Measurements from ENCODE around the gene SNRPD2. TPM values are rescaled to one million over a fixed set of nuclear protein-coding genes. Genes with fewer than 3 reads are reported as not detected.

SNRPD2 gene
- polyA plus RNA-seq, 1 experiment, result 531 TPM

DNA sequence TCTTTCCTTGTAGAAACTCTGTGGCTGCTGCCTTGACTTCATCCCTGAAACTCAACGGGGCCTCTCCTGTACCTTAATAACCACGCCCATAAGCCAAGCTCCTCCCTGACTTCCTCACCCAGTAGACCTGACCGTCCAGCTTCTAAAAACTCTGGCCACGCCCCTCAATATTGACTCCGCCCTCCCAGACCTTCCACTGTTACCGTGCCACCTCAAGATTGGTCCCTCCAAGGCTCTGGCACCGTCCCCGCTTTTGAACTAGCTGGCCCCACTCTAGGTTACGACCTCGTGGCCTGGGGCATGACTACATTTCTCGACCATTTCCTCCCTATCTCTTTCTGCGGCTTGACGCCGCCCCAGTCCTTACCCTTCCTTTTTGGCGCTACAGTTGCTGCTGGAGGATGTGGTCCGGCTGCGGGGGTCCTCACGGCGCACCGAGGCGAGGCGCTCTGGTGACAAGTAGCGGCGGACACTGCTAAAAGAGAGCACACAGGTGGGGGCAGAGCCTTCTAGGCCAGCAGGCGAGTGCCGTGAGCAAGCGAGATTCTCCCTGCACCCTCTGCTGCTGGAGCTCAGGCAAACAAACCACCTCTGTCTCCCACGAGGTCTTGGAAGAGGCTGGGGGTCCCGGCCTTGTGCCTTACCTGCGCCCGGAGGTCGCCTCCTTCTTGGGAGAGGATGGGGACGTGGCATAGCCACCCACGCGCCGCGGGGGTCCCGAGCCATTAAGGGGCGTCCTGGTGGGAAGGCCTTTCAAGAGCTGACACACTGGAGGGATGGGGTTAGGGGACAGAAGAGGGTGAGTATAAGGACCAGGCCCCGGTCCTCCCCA lies 50.3 kb downstream of the SNRPD2 start:
- 0 out of 2 replicates have a peak, but pooled peaks have one; percentile 10 for TF ChIP-seq CTCF (IDR thresholded peaks at IDR 0.05; ENCODE audit: low read depth, low read length)
- H3K27me3 ChIP-seq (ENCODE audit: control insufficient read depth, insufficient read depth, low read length), result no peaks in the 10 kb centered on the region
- POLR2A ChIA-PET, result interaction anchor here (0.5 to 1.8 kb wide), 10 partner anchors 9 to 813 kb away, joined by 3 to 11 read pairs (median 3); partner anchors contain the start of gene OPA3
- no peak for DNase-seq (ENCODE audit: low read depth, low spot score)
- peak overlapping the region; percentile 68 for H3K27ac ChIP-seq (ENCODE audit: low read depth, low read length)
- peak overlapping the region; percentile 36 for H3K4me3 ChIP-seq (ENCODE audit: low read depth, low read length)
- CTCF ChIA-PET, result interaction anchor here (0.7 to 3.3 kb wide), 17 partner anchors 8 to 183 kb away, joined by 3 to 25 read pairs (median 5); partner anchors contain the start of gene SIX5
- no peaks in the 10 kb centered on the region; the same call in 1 of the 2 replicates for H3K9me3 ChIP-seq (ENCODE audit: control insufficient read depth, insufficient read depth, low read length)

- H3K27ac ChIP-seq (ENCODE audit: low read depth, low read length), result peak overlapping the region; percentile 31
- CTCF ChIA-PET, result interaction anchor here (2.0 to 3.3 kb wide), 4 partner anchors 27 to 155 kb away, joined by 6 to 25 read pairs (median 14); no protein-coding TSS in a partner anchor
- DNase-seq (ENCODE audit: low read depth, low spot score), result no peak
- H3K4me3 ChIP-seq (ENCODE audit: low read depth, low read length), result no peak overlapping the region
- POLR2A ChIA-PET, result interaction anchor here (0.6 to 1.6 kb wide), 4 partner anchors 9 to 111 kb away, joined by 3 to 11 read pairs (median 3); partner anchors contain the start of gene OPA3
- no peaks in the 10 kb centered on the region; the same call in 1 of the 2 replicates for H3K9me3 ChIP-seq (ENCODE audit: control insufficient read depth, insufficient read depth, low read length)
- no peak for TF ChIP-seq CTCF (IDR thresholded peaks at IDR 0.05; ENCODE audit: low read depth, low read length)
- no peaks in the 10 kb centered on the region for H3K27me3 ChIP-seq (ENCODE audit: control insufficient read depth, insufficient read depth, low read length)
Measured at GRCh38 chr19:45640849-45641273, 50.9 kb downstream of the SNRPD2 start.

DNA sequence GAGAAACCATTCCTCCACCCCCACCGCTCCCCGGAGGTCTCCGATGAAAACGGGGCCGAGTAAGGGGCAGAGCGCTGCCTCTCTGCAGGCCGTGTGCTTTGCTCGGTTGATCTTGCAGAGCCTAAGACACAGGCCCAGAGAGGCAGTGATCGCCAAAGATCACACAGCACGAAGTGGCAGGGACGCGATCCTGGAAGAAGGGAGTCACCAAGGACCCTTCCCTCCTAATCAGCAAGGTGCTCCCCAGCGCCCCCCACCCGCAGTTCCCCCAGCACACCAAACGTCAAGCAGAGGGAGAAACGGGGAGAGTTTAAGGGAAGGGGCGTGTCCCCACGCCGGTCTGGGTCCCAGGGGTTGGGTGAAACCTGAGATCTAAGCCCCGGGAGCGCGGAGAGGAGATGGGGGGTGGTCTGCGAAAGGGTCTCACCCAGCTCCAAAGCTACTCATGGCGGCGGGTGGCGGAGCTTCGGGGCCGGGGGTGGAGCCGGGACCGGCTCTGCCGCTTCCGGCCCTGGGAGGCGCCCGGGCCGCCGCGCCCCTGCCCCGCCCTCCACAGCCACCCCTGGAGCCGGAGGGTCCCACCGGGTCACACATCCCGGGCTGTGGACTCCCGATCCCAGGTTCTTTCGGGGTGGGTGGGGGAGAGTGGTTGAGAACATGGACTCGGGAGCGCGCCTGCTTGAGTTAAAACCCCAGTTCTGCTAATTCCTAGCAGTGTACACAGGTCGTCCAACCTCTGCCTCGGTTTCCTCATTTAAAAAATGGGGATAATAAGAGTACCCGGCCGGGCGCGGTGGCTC lies 52.6 kb downstream of the SNRPD2 start, which contains the start of gene EML2:
TSS of gene EML2 (minus strand) at position 468 of the 800 bp plus-strand sequence. CDS start at position 447, 21 bp downstream.
- TF ChIP-seq CTCF (IDR thresholded peaks at IDR 0.05; ENCODE audit: low read depth, low read length), result peak; percentile 34; the same call in 1 of the 2 replicates
- peak within 1 kb of the TSS; percentile 11 for H3K27ac ChIP-seq (ENCODE audit: low read depth, low read length)
- ChIA-PET POLR2A (interaction anchor here (0.6 to 0.8 kb wide), 2 partner anchors 8 to 12 kb away, joined by 5 to 7 read pairs; no protein-coding TSS in a partner anchor), CTCF (no interaction called here)
- no peak for DNase-seq (ENCODE audit: low read depth, low spot score)
- no peaks in the 10 kb centered on the region for H3K27me3 ChIP-seq (ENCODE audit: control insufficient read depth, insufficient read depth, low read length)
- no peaks in the 10 kb centered on the region; the same call in 1 of the 2 replicates for H3K9me3 ChIP-seq (ENCODE audit: control insufficient read depth, insufficient read depth, low read length)
- H3K4me3 ChIP-seq (ENCODE audit: low read depth, low read length), result peak within 1 kb of the TSS; percentile 79

GRCh38 chr19:45637890-45638667 lies 53.7 kb downstream of the SNRPD2 start:
- TF ChIP-seq CTCF (IDR thresholded peaks at IDR 0.05; ENCODE audit: low read depth, low read length), result no peak
- Histone ChIP-seq H3K9me3 (ENCODE audit: control insufficient read depth, insufficient read depth, low read length) (no peaks in the 10 kb centered on the region; the same call in 1 of the 2 replicates), H3K4me3 (ENCODE audit: low read depth, low read length) (peak overlapping the region; percentile 79), H3K27me3 (ENCODE audit: control insufficient read depth, insufficient read depth, low read length) (no peaks in the 10 kb centered on the region), H3K27ac (ENCODE audit: low read depth, low read length) (peak overlapping the region; percentile 11)
- no peak for DNase-seq (ENCODE audit: low read depth, low spot score)
- ChIA-PET CTCF (interaction anchor here (0.6 to 1.1 kb wide), 3 partner anchors 31 to 198 kb away, joined by 3 read pairs; no protein-coding TSS in a partner anchor), POLR2A (interaction anchor here (0.6 kb wide), 2 partner anchors 7 to 11 kb away, joined by 4 to 5 read pairs; no protein-coding TSS in a partner anchor)

Small RNA genes lying within 50 kb of the gene (small RNA-seq; reads per million reads assigned to genes)
- gene MIR642A (ENCODE audit: insufficient read length, low read depth), result 7.5 reads per million, percentile 64 among the genes with 10 or more reads in this experiment
- gene RN7SL836P (ENCODE audit: insufficient read length, low read depth), result not detected

Other genes starting within 250 kb of the SNRPD2 start
- 1.3 and 1.7 TPM in 2 replicates for gene FOSB, start 224.0 kb downstream of the SNRPD2 start, polyA plus RNA-seq (2011; rRNA removed)
- gene RTN2, start 194.9 kb downstream of the SNRPD2 start, polyA plus RNA-seq (2011; rRNA removed), result 13.6 and 15.5 TPM in 2 replicates
- 1.5 and 1.8 TPM in 2 replicates for gene PPM1N, start 193.5 kb downstream of the SNRPD2 start, polyA plus RNA-seq (2011; rRNA removed)
- 49.6 and 60.8 TPM in 2 replicates for gene VASP, start 184.5 kb downstream of the SNRPD2 start, polyA plus RNA-seq (2011; rRNA removed)
- gene OPA3, start 107.2 kb downstream of the SNRPD2 start, polyA plus RNA-seq (2011; rRNA removed), result 12.2 and 13.3 TPM in 2 replicates
- not detected in 2 replicates for gene GPR4, start 89.7 kb downstream of the SNRPD2 start, polyA plus RNA-seq (2011; rRNA removed)
- 10.8 and 14.9 TPM in 2 replicates for gene EML2, start 52.6 kb downstream of the SNRPD2 start, polyA plus RNA-seq (2011; rRNA removed)
- gene GIPR, start 23.7 kb downstream of the SNRPD2 start, polyA plus RNA-seq (2011; rRNA removed), result 0.61 and 0.68 TPM in 2 replicates
- gene QPCTL, start 713 bp upstream of the SNRPD2 start, polyA plus RNA-seq (2011; rRNA removed), result 6.7 and 9.5 TPM in 2 replicates
- gene FBXO46, start 38.9 kb upstream of the SNRPD2 start, polyA plus RNA-seq (2011; rRNA removed), result 1.4 and 2.2 TPM in 2 replicates
- gene MEIOSIN, start 41.5 kb upstream of the SNRPD2 start, polyA plus RNA-seq (2011; rRNA removed), result not detected in 2 replicates
- gene SIX5, start 77.3 kb upstream of the SNRPD2 start, polyA plus RNA-seq (2011; rRNA removed), result 4.4 and 6.7 TPM in 2 replicates
- gene DMPK, start 90.5 kb upstream of the SNRPD2 start, polyA plus RNA-seq (2011; rRNA removed), result 24.3 and 24.5 TPM in 2 replicates
- gene DMWD, start 100.9 kb upstream of the SNRPD2 start, polyA plus RNA-seq (2011; rRNA removed), result 13.9 and 17.1 TPM in 2 replicates
- not detected in 2 replicates for gene RSPH6A, start 123.4 kb upstream of the SNRPD2 start, polyA plus RNA-seq (2011; rRNA removed)
- gene SYMPK, start 171.2 kb upstream of the SNRPD2 start, polyA plus RNA-seq (2011; rRNA removed), result 54.3 and 63.1 TPM in 2 replicates
- gene FOXA3, start 172.4 kb upstream of the SNRPD2 start, polyA plus RNA-seq (2011; rRNA removed), result not detected in 2 replicates
- gene IRF2BP1, start 194.2 kb upstream of the SNRPD2 start, polyA plus RNA-seq (2011; rRNA removed), result 5.0 and 6.5 TPM in 2 replicates
- 1.4 and 1.6 TPM in 2 replicates for gene MYPOP, start 210.7 kb upstream of the SNRPD2 start, polyA plus RNA-seq (2011; rRNA removed)
- not detected in 2 replicates for gene NANOS2, start 222.8 kb upstream of the SNRPD2 start, polyA plus RNA-seq (2011; rRNA removed)